HG02759 (cell line): ENCODE measurements around the gene FBXO27.
A peak's percentile ranks its signal among the peaks of the same experiment; 100 is the strongest.
"Not testable (repeated sequence)": the region's sequence is repeated elsewhere in the genome, so short reads cannot be mapped to it uniquely, and the experiment has no call there.

Experiments
- ATAC-seq: cut with Tn5 transposase; IDR thresholded peaks from one replicate; pipeline ENCODE4 v1.9.1; 2021; ENCODE audit warnings: mild to moderate bottlenecking, moderate library complexity; ENCODE audit not compliant: unreplicated experiment

FBXO27 gene

DNA sequence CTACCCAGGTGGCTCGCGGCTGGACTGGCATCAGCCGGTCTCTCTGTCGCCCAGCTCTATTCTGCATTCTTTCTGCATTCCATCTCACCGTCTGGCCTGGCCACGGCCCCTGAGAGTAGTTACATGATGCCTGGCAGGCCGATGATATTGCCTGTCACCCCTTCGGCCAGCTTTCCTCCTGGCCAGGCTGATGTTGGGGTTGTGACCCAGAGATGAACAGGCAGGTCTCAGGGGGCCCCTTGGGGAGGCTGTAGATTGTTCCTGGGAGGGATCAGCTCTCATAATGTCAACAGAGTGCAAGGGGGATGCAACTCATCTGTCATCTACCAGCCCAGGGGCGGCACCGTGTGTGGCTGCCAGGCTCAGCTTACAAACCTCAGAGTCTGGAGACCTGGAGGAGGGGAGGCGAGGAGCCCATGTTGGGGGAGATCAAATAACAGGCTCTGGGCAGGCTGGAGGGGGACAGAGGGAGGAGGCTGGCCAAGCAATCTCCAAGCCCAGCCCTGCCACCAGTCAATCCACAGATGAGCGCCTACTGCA is 43.2 kb downstream of the FBXO27 start:
- ATAC-seq = no peak

DNA sequence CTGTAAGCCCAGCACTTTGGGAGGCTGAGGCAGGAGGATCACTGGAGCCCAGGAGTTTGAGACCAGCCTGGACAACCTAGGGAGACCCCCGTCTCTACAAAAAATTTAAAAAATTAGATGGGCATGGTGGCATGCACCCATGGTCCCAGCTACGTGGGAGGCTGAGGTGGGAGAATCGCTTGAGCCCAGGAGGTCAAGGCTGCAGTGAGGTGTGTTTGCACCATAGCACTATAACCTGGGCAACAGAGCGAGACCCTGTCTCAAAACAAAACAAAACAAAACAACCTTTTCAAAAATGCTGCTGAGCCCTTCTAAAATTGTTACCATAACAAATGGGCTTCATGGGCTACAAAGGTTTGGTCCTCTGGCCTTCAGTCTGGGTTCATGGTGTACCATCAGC is 43.7 kb downstream of the FBXO27 start:
- not testable (repeated sequence) for ATAC-seq

DNA sequence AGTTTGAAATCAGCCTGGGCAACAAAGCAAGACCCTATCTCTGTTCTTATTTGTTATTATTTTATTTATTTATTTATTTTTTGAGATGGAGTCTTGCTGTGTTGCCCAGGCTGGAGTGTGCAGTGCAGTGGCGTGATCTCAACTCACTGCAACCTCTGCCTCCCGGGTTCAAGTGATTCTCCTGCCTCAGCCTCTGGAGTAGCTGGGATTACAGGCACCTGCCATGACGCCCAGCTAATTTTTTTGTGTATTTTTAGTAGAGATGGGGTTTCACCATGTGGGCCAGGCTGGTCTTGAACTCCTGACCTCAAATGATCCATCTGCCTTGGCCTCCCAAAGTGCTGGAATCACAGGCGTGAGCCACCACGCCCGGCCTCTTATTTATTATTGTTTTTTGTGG is 44.6 kb downstream of the FBXO27 start:
- ATAC-seq = not testable (repeated sequence)

DNA sequence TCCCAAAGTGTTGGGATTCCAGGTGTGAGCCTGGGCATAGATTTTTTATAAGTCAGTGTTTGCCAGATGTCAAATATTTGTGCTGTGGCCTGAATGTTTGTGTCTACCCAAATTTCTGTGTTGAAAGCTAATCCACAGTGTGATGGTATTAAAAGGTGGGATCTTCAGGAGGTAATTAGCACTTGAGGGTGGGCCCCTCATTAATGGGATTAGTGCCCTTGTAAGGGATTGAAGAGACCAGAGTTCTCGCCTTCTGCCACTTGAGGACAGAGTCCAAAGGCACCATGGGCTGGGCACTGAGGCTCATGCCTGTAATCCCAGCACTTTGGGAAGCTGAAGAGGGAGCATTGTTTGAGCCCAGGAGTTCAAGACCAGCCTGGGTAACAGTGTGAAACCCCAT is 47.1 kb downstream of the FBXO27 start:
- ATAC-seq = no peak

DNA sequence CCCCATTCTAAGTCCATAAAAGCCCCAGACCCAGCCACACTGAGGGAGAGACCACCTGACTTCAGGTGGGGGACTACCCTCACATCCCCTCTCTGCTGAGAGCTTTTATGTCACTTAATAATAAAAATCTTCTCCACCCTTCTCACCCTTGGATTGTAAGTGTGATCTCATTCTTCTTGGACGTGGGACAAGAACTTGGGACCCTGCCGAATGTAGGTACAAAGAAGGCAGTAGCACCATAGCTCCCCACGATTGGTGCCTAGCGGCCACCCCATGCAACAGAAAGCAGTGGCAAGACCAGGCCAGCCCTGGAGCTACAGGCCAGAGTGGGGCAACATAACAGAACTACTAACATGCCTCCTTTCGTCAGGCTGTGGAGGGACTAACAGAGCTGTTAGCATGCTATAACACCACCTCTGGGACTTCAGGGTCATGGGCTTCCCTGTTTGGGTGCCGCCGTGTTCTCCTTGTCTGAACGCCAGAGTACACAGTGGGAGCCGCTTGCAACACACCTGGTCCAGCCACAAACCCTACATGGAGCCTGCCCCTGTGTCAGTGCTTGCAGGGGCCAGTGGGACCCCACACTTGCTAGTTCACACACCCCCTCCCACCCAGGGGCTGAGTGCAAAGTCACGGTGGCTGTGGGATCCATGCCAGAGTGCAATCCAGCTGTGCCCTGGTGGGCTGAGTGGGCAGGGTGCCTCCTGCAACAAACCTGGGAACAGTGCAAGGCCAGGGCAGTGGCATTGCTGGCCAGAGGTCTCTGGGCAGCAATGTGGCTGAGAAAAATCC is 51.6 kb downstream of the FBXO27 start:
- ATAC-seq = no peak

DNA sequence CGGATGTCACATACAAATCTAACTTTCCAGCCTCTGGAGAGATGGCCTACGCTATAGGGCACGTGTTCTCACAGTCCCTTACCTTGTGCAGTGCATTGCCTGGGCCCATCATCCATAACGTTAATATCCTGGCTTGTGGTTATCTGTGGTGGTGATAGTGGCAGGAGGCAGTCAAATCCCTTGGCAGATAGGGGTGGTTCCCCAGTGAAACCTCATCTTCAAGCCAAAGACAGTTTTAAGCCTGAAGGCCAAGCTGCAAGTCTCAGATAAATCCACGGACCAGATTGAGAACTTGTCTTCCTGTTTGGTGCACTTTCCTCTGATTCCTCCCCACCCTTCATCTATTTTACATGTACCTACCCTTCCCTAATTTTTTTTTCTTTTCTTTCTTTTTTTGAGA is 52.5 kb downstream of the FBXO27 start:
- ATAC-seq = no peak

DNA sequence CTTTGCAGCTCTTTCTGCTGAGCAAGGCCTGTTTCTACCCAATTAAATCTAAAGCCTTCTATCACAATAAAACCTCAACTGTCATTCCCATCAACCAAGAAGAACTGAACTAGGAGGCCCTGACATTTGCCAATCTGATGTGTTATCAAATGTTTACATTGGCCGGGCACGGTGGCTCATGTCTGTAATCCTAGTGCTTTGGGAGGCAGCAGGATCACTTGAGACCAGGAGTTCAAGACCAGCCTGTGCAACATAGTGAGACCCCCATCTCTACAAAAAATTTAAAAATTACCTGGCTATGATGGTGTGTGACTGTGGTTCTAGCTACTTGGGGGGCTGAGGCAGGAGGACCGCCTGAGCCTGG is 54.0 kb downstream of the FBXO27 start:
- ATAC-seq = no peak

DNA sequence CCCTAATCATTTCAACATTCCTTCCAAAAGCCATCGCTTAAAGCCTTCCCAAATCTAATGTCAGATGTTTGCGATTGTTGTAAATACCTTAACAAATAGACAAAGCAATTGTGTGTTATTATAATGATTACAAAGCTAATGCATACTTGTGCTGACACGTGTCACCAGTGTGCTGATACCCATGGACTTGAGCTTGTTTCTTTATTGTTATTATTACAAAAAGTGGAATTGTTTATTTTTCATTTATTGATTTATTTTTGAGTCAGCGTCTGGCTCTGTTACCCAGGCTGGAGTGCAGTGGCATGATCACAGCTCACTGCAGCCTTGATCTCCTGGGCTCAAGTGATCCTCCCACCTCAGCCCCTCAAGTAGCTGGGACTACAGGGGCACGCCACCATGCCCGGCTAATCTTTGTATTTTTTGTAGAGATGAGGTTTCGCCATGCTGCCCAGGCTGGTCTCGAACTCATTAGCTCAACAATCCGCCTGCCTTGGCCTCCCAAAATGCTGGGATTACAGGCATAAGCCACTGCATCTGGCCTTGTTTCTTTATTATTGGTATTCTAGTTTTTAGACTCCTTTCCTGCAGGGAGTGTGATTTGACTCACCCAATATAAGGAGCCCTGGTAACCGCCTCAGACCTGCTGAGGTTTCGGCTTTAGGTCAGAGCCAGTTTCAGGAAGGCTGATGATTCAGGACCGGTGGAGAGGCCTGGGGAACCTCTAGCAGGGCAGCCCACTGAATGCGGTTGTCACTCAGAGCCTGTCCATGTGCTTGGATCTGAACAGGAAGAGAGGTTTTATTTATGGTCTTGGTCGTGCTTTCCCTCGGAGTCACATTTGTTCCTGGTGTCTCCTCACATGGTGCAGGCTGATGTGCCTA is 54.7 kb downstream of the FBXO27 start:
- ATAC-seq = peak; percentile 75

DNA sequence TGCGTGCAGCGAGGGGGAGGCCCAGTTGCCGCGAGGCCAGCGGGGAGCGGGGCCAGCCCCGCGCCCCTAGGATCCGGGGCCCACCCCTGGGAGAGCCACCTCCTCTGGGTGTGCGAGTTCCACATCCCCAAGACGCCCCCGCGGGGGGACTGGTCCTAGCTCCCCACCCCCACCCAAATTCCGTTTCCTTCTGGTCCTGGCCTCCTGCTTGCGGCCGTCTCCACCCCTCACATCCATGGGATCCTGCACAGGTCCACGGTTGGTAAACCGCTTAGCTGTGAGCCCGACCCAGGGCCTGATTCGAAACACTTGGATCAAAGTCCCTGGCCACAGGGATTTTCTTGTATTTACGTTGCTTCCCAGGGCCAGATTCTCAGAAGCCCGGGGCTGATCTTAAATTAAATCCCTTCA is 56.5 kb downstream of the FBXO27 start:
- ATAC-seq = no peak

DNA sequence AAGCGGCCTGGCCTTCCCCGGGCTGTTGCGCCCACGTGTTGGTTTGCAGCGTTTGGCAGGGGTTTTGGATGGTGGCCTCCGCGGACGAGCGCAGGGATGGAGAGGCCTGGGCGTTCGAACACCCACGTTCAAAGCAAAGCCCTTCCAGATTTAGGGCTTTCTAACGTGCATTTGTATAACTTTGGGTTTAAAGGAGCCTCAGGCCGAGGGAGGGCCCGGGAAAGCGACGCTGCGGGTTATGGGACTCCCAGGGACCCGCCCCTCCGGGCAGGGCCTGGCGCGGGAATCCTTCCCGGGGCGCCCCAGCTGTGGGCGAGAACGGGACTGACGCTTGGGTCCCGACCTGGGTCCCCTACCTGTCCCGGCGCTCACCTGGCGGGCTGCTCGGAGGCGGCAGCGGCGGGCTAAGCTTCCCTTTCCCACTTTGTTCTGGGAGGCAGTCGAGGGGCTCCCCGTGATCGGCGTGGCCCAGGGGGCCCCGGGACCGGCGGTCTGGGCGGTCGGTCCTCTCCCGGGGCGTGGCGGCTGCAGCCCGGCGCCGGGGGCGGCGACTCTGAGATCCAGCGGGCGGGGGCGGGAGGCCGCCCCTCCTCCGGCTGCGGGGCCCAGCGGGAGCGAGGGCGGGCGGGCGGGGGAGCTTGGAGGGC is 57.0 kb downstream of the FBXO27 start, which contains the start of gene FBXO17:
FBXO17 (minus strand) TSS at position 529 of the 647 bp plus-strand sequence. CDS start 25,423 bp downstream, outside the sequence.
- no peak for ATAC-seq

DNA sequence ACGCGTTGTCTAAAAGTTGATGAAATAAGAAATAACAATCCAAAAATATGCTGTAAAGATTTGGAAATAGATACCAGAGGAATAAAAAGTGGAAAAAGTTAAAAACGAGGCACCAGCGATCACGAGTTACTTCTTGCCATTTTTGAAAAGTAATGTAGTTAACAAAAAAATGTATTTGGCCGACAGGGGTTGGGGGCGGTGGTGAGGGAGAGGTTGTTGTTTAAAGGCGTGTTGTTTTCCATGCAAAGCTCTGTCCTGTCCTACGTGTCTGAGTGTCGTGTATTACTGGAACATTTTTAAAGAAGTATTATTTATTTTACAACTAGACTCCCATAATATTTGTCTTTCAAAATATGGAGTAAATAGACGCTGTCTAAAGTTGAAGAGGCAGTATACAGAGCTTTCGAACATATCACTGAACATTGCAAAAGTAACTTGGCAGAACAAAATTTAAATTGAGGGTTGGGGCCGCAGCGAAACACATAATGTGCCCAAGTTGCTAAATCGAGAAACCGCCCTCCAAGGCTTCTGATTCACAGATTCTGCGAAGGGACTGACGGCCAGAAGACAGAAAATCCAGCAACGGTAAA is 57.6 kb downstream of the FBXO27 start:
- no peak for ATAC-seq
